OCI-LY1 (cell line): ENCODE results near the gene A4GNT.
"Not testable (repeated sequence)": the region's sequence is repeated elsewhere in the genome, so short reads cannot be mapped to it uniquely, and the experiment has no call there.

Experiments
- H2AFZ ChIP-seq: fragments of 200-600 bp; sonication (generic), shearing (Covaris generic); 2 replicates; pipeline ENCODE4 v1.6.0; 2014; ENCODE audit warnings: antibody characterized with exemption, mild to moderate bottlenecking, low read length
- H3F3A ChIP-seq: fragments of 200-600 bp; sonication (generic), shearing (Covaris generic); 2 replicates; pipeline ENCODE4 v1.6.0; 2014; ENCODE audit warnings: mild to moderate bottlenecking, antibody characterized with exemption, low read length, moderate library complexity; ENCODE audit not compliant: insufficient read depth
- H3K27ac ChIP-seq: fragments of 200-600 bp; sonication (generic); 2 replicates; pipeline ENCODE4 v1.5.1; 2014; ENCODE audit warnings: low read length, mixed run types, mild to moderate bottlenecking, low read depth; ENCODE audit not compliant: poor library complexity, severe bottlenecking
- H3K27me3 ChIP-seq: fragments of 200-600 bp; sonication (generic); 2 replicates; pipeline ENCODE4 v1.6.0; 2014; ENCODE audit warnings: antibody characterized with exemption, mild to moderate bottlenecking, low read length, moderate library complexity; ENCODE audit not compliant: insufficient read depth
- H3K36me3 ChIP-seq: fragments of 200-600 bp; sonication (generic); 2 replicates; pipeline ENCODE4 v1.6.1; 2014; ENCODE audit warnings: mild to moderate bottlenecking, antibody characterized with exemption, low read length, moderate library complexity, mixed read lengths; ENCODE audit not compliant: insufficient read depth
- H3K4me1 ChIP-seq: fragments of 200-600 bp; sonication (generic); 2 replicates; pipeline ENCODE4 v1.5.1; 2014; ENCODE audit warnings: mild to moderate bottlenecking, low read length, moderate library complexity; ENCODE audit not compliant: insufficient read depth, severe bottlenecking
- H3K4me2 ChIP-seq: fragments of 200-600 bp; sonication (generic), shearing (Covaris generic); 2 replicates; pipeline ENCODE4 v1.6.1; 2014; ENCODE audit warnings: low read length
- H3K4me3 ChIP-seq: fragments of 200-600 bp; sonication (generic); 2 replicates; pipeline ENCODE4 v1.5.1; 2014; ENCODE audit warnings: low read length, low read depth, mild to moderate bottlenecking, mixed read lengths; ENCODE audit not compliant: poor library complexity, severe bottlenecking
- H3K79me2 ChIP-seq: fragments of 200-600 bp; shearing (Covaris generic); 2 replicates; pipeline ENCODE4 v1.6.1; 2016; ENCODE audit warnings: mixed run types, low read length, mixed read lengths; ENCODE audit not compliant: insufficient read depth
- H3K9ac ChIP-seq: fragments of 200-600 bp; sonication (generic), shearing (Covaris generic); 2 replicates; pipeline ENCODE4 v1.6.1; 2014; ENCODE audit warnings: mild to moderate bottlenecking, low read length, mixed read lengths
- H3K9me2 ChIP-seq: fragments of 200-600 bp; sonication (generic), shearing (Covaris generic); 2 replicates; pipeline ENCODE4 v1.6.1; 2014; ENCODE audit warnings: low read depth, mild to moderate bottlenecking, low read length, mixed read lengths
- H3K9me3 ChIP-seq: fragments of 200-600 bp; shearing (Covaris generic); 2 replicates; pipeline ENCODE4 v1.6.1; 2014; ENCODE audit warnings: low read length, mixed read lengths
- H4K20me1 ChIP-seq: fragments of 200-600 bp; sonication (generic), shearing (Covaris generic); 2 replicates; pipeline ENCODE4 v1.6.0; 2016; ENCODE audit warnings: mild to moderate bottlenecking, low read length; ENCODE audit not compliant: insufficient read depth
- CTCF ChIP-seq: fragments of 200-600 bp; sonication (generic), shearing (Covaris generic); IDR thresholded peaks from 2 replicates; pipeline ENCODE4 v1.5.1; 2017; ENCODE audit warnings: mild to moderate bottlenecking, antibody characterized with exemption, low read length, moderate library complexity, mixed read lengths
- EZH2 ChIP-seq: fragments of 200-600 bp; sonication (generic), shearing (Covaris generic); IDR thresholded peaks from 2 replicates; pipeline ENCODE4 v1.8.0; 2017; ENCODE audit warnings: borderline replicate concordance, mixed run types, mild to moderate bottlenecking, antibody characterized with exemption, low read length, moderate library complexity, mixed read lengths

The A4GNT gene

DNA sequence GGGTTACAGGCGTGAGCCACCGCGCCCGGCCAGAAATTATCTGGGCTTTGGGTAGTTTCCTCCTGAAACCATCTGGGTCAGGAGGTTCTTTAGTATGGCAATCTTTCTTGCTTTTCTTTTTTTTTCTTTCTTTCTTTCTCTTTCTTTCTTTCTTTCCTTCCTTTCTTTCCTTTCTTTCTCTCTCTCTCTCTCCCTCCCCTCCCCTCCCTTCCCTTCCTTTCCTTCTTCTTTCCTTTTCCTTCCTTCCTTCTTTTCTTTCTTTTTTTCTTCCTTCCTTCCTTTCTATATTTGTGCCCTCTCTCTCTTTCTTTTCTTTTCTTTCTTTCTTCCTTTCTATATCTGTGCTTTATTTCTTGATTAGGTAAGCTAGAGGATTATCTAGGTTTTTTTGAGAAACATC is 25.6 kb upstream of the A4GNT start:
- Histone ChIP-seq H3F3A (no peaks in the 10 kb centered on the region), H2AFZ (no peak overlapping the region), H3K79me2 (no peaks in the 10 kb centered on the region), H3K27ac (no peak overlapping the region), H3K4me3 (no peak overlapping the region), H3K9ac (no peak overlapping the region), H3K9me3 (peaks cover 7% of the 10 kb centered on the region; the same call in 1 of the 2 replicates), H3K36me3 (peaks cover 23% of the 10 kb centered on the region), H4K20me1 (no peaks in the 10 kb centered on the region), H3K4me2 (no peak overlapping the region), H3K9me2 (no peaks in the 10 kb centered on the region), H3K4me1 (no peaks in the 10 kb centered on the region), H3K27me3 (no peaks in the 10 kb centered on the region)
- TF ChIP-seq EZH2 = no peak
- TF ChIP-seq CTCF = no peak

DNA sequence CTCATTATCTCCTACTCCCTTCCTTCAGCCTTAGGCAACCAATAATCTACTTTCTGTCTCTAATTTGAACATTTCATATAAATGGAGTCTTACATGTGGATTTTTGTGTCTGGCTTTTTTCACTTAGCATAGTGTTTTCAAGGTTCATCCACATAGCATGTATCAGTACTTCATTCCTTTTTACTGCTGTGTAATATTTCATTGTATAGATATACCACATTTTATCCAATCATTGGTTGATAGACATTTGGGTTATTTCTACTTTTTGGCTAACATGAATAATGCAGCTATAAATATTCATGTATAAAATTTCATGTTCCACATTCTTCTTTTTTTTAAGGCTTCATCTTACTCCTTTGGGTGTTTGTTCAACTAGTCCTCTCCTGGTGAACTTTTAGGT is 22.3 kb upstream of the A4GNT start:
- Histone ChIP-seq H3K79me2 (no peaks in the 10 kb centered on the region), H2AFZ (no peak overlapping the region), H3F3A (no peaks in the 10 kb centered on the region), H3K9ac (no peak overlapping the region), H3K9me3 (peaks cover 9% of the 10 kb centered on the region; the same call in 1 of the 2 replicates), H3K4me3 (no peak overlapping the region), H3K27ac (no peak overlapping the region), H3K27me3 (no peaks in the 10 kb centered on the region), H4K20me1 (no peaks in the 10 kb centered on the region), H3K4me2 (no peak overlapping the region), H3K4me1 (no peaks in the 10 kb centered on the region), H3K9me2 (no peaks in the 10 kb centered on the region), H3K36me3 (no peaks in the 10 kb centered on the region)
- TF ChIP-seq EZH2 (no peak), CTCF (no peak)

GRCh38 chr3:138148503-138148902 is 16.3 kb upstream of the A4GNT start:
- Histone ChIP-seq H4K20me1 (no peaks in the 10 kb centered on the region), H3K9ac (no peak overlapping the region), H3K79me2 (no peaks in the 10 kb centered on the region), H3K9me2 (no peaks in the 10 kb centered on the region), H3K27ac (no peak overlapping the region), H3F3A (no peaks in the 10 kb centered on the region), H3K4me1 (no peaks in the 10 kb centered on the region), H3K36me3 (no peaks in the 10 kb centered on the region), H3K27me3 (no peaks in the 10 kb centered on the region), H2AFZ (no peak overlapping the region), H3K4me3 (no peak overlapping the region), H3K4me2 (no peak overlapping the region), H3K9me3 (0 out of 2 replicates have a peak, but pooled peaks cover 5% of the 10 kb centered on the region)
- TF ChIP-seq CTCF = no peak
- TF ChIP-seq EZH2 = no peak

DNA sequence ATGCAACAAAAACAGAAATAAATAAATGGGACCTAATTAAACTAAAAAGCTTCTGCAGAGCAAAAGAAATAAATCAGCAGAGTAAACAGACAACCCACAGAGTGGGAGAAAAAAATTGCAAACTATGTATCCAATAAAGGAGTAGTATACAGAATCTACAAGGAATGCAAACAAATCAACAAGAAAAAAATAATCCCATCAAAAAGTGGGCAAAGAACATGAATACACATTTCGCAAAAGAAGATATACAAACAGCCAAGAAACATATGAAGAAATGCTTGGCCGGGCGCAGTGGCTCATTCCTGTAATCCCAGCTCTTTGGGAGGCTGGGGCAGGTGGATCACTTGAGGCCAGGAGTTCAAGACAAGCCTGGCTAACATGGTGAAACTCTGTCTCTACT is 10.0 kb upstream of the A4GNT start:
- not testable (repeated sequence) for H3K4me2 ChIP-seq, H3K9me2 ChIP-seq, H3K79me2 ChIP-seq, H3K36me3 ChIP-seq, H3K4me1 ChIP-seq, H3K27ac ChIP-seq, H2AFZ ChIP-seq, H3F3A ChIP-seq, H3K9me3 ChIP-seq, H4K20me1 ChIP-seq, H3K27me3 ChIP-seq, H3K9ac ChIP-seq, H3K4me3 ChIP-seq
